ENCODE results near the gene FLOT2. TPM values are rescaled to one million over a fixed set of nuclear protein-coding genes. Genes with fewer than 3 reads are reported as not detected.

Gene FLOT2
- total RNA-seq, 1 donor from 2014 or later, result 72.4 TPM

DNA sequence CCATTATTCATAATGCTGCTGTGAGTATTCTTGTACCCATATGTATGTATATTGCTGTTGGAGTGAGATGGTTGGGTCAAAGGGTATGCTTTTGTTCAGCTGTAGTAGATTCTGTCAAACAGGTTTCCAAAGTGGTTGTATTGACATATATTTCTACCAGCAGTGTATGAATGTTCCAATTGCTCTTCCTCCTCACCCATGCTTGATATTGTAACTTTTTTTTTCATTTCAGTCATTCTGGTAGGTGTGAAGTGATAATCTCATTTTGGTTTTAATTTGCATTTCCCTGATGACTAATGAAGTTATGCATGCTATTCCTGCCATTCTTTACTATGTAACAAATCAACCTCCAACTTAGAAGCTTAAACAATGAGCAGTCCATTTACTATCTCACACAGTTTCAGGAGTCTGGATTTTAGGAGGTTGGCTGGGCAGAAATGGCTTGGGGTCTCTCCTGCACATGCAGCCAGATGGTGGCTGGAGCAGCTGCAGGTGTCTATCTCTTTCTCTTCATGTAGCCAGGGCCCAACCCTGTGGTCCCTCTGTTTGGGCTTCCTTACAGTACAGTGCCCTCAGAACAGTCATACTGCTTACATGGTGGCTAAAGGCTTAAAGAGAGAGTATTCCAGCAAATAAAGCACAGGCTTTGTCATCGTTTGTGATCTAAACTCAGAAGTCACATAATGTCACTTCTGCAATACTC lies 21.5 kb downstream of the FLOT2 start:
- no peak overlapping the region for H3K27ac ChIP-seq
- H3K4me3 ChIP-seq, result no peak overlapping the region
- peaks cover 23 to 34% of the 10 kb centered on the region in 2 donors for H3K36me3 ChIP-seq
- H3K9me3 ChIP-seq, result no peaks in the 10 kb centered on the region
- H3K27me3 ChIP-seq, result no peaks in the 10 kb centered on the region
- TF ChIP-seq CTCF (IDR thresholded peaks at IDR 0.05), result no peak
- H3K4me1 ChIP-seq, result no peaks in the 10 kb centered on the region
- DNase-seq (ENCODE audit: low spot score in 2 of 2), result no peak
- intact Hi-C loops (cut with DNase I), result no loop called here

DNA sequence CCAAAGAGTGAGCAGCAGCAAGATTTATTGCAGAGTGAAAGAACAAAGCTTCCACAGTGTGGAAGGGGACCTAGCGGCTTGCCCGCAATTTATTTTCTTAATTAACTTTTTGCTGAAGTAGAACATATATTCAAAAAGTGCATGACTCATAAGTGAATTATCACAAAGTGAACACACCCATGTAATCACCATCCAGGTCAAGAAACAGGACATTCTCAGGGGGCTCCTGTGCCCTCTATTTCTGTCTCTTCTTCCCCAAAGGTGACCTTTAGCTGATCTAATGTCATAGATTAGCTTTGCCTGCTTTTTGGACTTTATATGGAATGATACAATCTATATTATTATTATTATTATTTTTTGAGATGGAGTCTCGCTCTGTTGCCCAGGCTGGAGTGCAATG lies 22.8 kb downstream of the FLOT2 start:
- intact Hi-C loops (cut with DNase I), result no loop called here
- TF ChIP-seq CTCF (IDR thresholded peaks at IDR 0.05), result no peak

DNA sequence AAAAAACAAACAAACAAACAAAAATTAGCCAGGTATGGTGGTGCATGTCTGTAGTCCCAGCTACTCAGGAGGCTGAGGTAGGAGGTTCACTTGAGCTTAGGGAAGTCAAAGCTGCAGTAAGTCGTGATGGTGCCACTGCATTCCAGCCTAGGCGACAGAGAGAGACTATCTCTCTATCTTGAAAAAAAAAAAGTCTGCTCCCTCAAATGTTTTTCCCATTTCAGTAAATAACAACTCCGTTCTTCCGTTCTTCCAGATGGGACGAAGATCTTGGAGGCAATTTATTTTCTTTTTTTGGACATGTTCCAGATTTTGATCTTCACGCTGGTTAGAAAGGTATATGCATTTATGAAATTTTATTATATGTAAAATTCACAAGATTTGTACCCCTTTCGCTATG lies 23.7 kb downstream of the FLOT2 start:
- Histone ChIP-seq H3K27ac (no peak overlapping the region), H3K4me1 (no peaks in the 10 kb centered on the region), H3K4me3 (no peak overlapping the region), H3K9me3 (no peaks in the 10 kb centered on the region), H3K36me3 (peaks cover 1 to 12% of the 10 kb centered on the region in 2 donors), H3K27me3 (no peaks in the 10 kb centered on the region)
- TF ChIP-seq CTCF (IDR thresholded peaks at IDR 0.05), result no peak
- intact Hi-C loops (cut with DNase I), result no loop called here
- DNase-seq (ENCODE audit: low spot score in 2 of 2), result no peak

More for the DNA sequence above, 22.8 kb downstream of the FLOT2 start:
- Histone ChIP-seq H3K4me3 (no peak overlapping the region), H3K27ac (no peak overlapping the region), H3K4me1 (no peaks in the 10 kb centered on the region), H3K36me3 (peaks cover 10 to 21% of the 10 kb centered on the region in 2 donors), H3K9me3 (no peaks in the 10 kb centered on the region), H3K27me3 (no peaks in the 10 kb centered on the region)
- no peak for DNase-seq (ENCODE audit: low spot score in 2 of 2)

DNA sequence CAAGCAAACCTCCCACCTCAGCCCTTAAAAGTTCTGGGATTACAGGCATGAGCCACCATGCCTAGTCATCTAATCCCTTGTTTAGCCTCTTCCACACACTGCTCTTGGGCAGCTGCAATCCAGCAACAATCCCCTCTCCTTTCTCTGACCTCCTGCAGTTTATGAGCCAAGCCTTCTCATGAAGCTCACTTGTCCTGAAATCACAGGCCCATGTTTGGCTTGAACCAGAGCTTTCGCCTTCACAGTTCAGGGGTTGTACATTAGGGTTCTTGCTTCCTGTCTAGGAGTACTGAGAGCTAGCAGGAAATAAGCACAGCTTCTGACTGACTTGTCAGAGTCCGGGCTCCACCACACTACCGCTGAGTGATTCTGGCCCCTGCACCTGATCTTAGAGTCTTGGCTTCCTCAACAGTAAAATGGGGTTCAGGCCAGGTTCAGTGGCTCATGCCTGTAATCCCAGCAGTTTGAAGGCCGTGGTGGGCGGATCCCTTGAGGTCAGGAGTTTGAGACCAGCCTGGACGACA lies 26.4 kb downstream of the FLOT2 start:
- intact Hi-C loops (cut with DNase I), result loop anchor here (1.0 kb wide), 1 partner anchor 36 kb away; no protein-coding TSS in a partner anchor
- no peaks in the 10 kb centered on the region for H3K4me1 ChIP-seq
- no peak overlapping the region for H3K27ac ChIP-seq
- no peak overlapping the region for H3K4me3 ChIP-seq
- H3K36me3 ChIP-seq, result no peaks in the 10 kb centered on the region
- DNase-seq (ENCODE audit: low spot score in 2 of 2), result no peak
- H3K9me3 ChIP-seq, result no peaks in the 10 kb centered on the region
- no peaks in the 10 kb centered on the region for H3K27me3 ChIP-seq
- TF ChIP-seq CTCF (IDR thresholded peaks at IDR 0.05), result no peak

DNA sequence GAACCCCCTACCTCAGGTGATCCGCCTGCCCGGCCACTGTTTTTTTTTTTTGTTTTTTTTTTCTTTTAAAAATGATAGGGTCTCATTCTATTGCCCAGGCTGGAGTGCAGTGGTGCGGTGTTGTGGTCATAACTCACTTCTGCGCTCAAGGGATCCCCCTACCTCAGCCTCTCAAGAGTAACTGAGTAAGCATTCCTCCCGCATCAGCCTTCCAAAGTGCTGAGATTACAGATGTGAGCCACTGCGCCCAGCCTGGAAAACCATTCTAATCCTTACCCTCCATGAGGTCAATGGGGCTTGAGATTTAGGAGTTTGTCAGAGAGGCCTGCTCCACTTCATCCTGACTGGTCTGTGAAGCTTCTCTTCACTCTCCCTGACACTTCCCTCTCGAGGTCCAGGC lies 30.3 kb downstream of the FLOT2 start:
- TF ChIP-seq CTCF (IDR thresholded peaks at IDR 0.05), result no peak
- Histone ChIP-seq H3K9me3 (no peaks in the 10 kb centered on the region), H3K27me3 (no peaks in the 10 kb centered on the region), H3K36me3 (peaks cover 0 to 3% of the 10 kb centered on the region in 2 donors), H3K4me1 (no peaks in the 10 kb centered on the region), H3K4me3 (no peak overlapping the region), H3K27ac (no peak overlapping the region)
- intact Hi-C loops (cut with DNase I), result no loop called here
- DNase-seq (ENCODE audit: low spot score in 2 of 2), result no peak

Measured in ascending aorta (tissue), 2 donors.